ENCODE results near the gene PLAGL1. TPM values are rescaled to one million over a fixed set of nuclear protein-coding genes. Genes with fewer than 3 reads are reported as not detected.

PLAGL1 gene
- total and polyA plus RNA-seq, 2 experiments from 2014 or later = 9.0 to 17.2 TPM

- peak in 1 of 2 donors; percentile 66 for DNase-seq (ENCODE audit: low read depth in 1 of 2, low spot score in 1 of 2)
- H3K9me3 ChIP-seq (ENCODE audit: low read depth) = no peaks in the 10 kb centered on the region
- H3K4me3 ChIP-seq = no peak overlapping the region
Observed at GRCh38 chr6:143961886-143962878, 45.9 kb downstream of the PLAGL1 start.

GRCh38 chr6:143961066-143961465, 47.0 kb downstream of the PLAGL1 start:
- no peak for DNase-seq (ENCODE audit: low read depth in 1 of 2, low spot score in 1 of 2)
- TF ChIP-seq CTCF (IDR thresholded peaks at IDR 0.05; ENCODE audit: low read depth, low read length) = no peak
- H3K4me3 ChIP-seq = no peak overlapping the region
- peaks cover 44% of the 10 kb centered on the region for H3K27me3 ChIP-seq
- H3K27ac ChIP-seq = no peak overlapping the region
- H3K4me1 ChIP-seq (ENCODE audit: low read depth) = peaks cover 16% of the 10 kb centered on the region
- H3K36me3 ChIP-seq = no peaks in the 10 kb centered on the region
- H3K9me3 ChIP-seq (ENCODE audit: low read depth) = no peaks in the 10 kb centered on the region

More at GRCh38 chr6:143961886-143962878, 45.9 kb downstream of the PLAGL1 start:
- TF ChIP-seq CTCF (IDR thresholded peaks at IDR 0.05; ENCODE audit: low read depth, low read length) = peak; percentile 37
- peaks cover 16% of the 10 kb centered on the region for H3K4me1 ChIP-seq (ENCODE audit: low read depth)
- H3K27me3 ChIP-seq = peaks cover 44% of the 10 kb centered on the region
- no peak overlapping the region for H3K27ac ChIP-seq
- H3K36me3 ChIP-seq = no peaks in the 10 kb centered on the region

DNA sequence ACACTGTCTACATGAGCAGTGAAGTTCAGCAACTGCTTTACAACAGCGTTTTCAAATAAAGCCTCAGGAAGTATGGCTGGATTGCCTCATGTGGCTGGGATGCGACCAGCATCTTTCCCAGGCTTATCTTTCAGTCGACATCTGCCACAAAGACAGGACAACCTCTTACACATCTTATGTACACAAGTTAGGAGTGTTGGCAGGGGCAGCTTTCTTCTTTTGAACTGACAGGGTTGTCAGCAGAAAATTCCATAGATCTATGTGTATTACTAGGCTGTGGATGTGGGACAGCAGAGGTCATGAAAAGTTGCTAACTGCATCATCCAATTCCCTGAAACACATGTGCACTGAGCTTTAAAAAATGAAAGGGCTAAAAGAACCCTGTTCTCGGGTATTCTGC, 48.1 kb downstream of the PLAGL1 start:
- no peak for TF ChIP-seq CTCF (IDR thresholded peaks at IDR 0.05; ENCODE audit: low read depth, low read length)
- no peaks in the 10 kb centered on the region for H3K36me3 ChIP-seq
- peaks cover 44% of the 10 kb centered on the region for H3K27me3 ChIP-seq
- no peak for DNase-seq (ENCODE audit: low read depth in 1 of 2, low spot score in 1 of 2)
- no peaks in the 10 kb centered on the region for H3K9me3 ChIP-seq (ENCODE audit: low read depth)
- H3K4me3 ChIP-seq = no peak overlapping the region
- peaks cover 16% of the 10 kb centered on the region for H3K4me1 ChIP-seq (ENCODE audit: low read depth)
- no peak overlapping the region for H3K27ac ChIP-seq

DNA sequence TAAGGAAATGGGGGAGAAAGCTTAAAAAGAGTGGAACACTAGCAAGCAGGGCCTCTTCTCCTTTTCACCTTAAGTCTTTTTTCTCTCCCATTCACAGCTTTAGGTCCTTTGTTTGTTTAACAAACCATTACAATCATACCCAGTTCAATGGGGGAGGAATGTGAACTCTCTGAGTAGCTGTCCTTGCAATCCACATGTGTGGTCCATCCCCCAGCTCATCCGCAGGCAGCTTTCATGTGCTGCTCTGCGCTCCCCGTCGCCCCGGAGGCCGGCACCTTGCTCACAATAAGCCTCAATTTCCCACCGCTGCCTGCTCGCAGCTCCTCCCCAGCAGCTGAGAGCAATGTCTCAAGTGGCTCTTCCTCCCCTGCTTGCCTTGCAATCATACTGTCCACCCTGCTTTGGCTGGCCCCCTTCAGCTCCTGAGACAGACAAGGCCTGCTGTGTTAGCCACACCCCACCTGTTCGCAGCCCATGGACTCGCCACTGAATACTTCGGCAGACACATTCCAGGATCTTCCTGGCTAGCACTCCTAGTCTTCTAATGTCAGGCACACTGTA, 49.1 kb downstream of the PLAGL1 start:
- Histone ChIP-seq H3K4me1 (ENCODE audit: low read depth) (peaks cover 16% of the 10 kb centered on the region), H3K27ac (no peak overlapping the region), H3K4me3 (no peak overlapping the region), H3K27me3 (peaks cover 37% of the 10 kb centered on the region), H3K36me3 (no peaks in the 10 kb centered on the region), H3K9me3 (ENCODE audit: low read depth) (no peaks in the 10 kb centered on the region)
- DNase-seq (ENCODE audit: low read depth in 1 of 2, low spot score in 1 of 2) = peak in 1 of 2 donors; percentile 20
- no peak for TF ChIP-seq CTCF (IDR thresholded peaks at IDR 0.05; ENCODE audit: low read depth, low read length)

- peaks cover 8% of the 10 kb centered on the region for H3K4me1 ChIP-seq (ENCODE audit: low read depth)
- no peak for TF ChIP-seq CTCF (IDR thresholded peaks at IDR 0.05; ENCODE audit: low read depth, low read length)
- H3K9me3 ChIP-seq (ENCODE audit: low read depth) = no peaks in the 10 kb centered on the region
- H3K27me3 ChIP-seq = peaks cover 35% of the 10 kb centered on the region
- DNase-seq (ENCODE audit: low read depth in 1 of 2, low spot score in 1 of 2) = no peak
- H3K27ac ChIP-seq = no peak overlapping the region
- H3K4me3 ChIP-seq = no peak overlapping the region
- H3K36me3 ChIP-seq = no peaks in the 10 kb centered on the region
Observed at GRCh38 chr6:143957679-143958274, 50.3 kb downstream of the PLAGL1 start.
